NT2/D1 (cell line): Measurements from ENCODE around the gene MYO3B.

Experiments
- YY1 ChIP-seq: IDR thresholded peaks from 2 replicates; pipeline ENCODE4 v1.6.1; 2011; ENCODE audit not compliant: insufficient read length, insufficient read depth
- ZNF274 ChIP-seq: IDR thresholded peaks from 2 replicates; pipeline ENCODE4 v1.6.1; 2011; ENCODE audit warnings: mild to moderate bottlenecking, low read depth, low read length

GRCh38 chr2:170576296-170576695, 398.3 kb downstream of the MYO3B start:
- TF ChIP-seq YY1 = no peak
- no peak for TF ChIP-seq ZNF274
